ENCODE measurements around the gene GSTA4.

Gene GSTA4

DNA sequence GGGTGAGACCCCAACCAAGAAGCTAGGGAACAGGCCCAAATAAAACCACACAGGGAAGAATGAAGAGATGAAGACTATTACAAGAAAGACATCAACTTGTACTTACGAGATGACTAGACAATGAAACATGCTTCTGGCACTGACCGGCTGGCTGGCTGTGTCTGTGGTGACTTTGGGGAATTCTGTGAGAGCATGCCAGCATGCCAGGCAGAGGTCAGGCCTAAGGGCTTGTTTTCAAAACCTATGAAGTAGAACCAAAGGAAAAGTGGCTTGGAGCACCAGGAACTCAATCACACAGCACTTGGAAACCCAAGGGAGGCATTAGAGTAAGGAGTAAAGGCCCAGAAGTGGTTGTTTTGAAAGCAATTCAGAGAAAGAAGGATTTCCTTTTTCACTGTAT lies 57.2 kb downstream of the GSTA4 start:
- Histone ChIP-seq H3K4me1 (ENCODE audit: control insufficient read depth, insufficient read depth, low read length) (no peaks in the 10 kb centered on the region), H3K27ac (ENCODE audit: extremely low read depth, low read depth, low read length) (no peak overlapping the region), H3K36me3 (ENCODE audit: control insufficient read depth in 2 of 2, insufficient read depth in 1 of 2, low read length in 2 of 2) (no peaks in the 10 kb centered on the region), H3K9me3 (ENCODE audit: control insufficient read depth, insufficient read depth, low read depth, low read length) (no peaks in the 10 kb centered on the region), H3K4me3 (ENCODE audit: low read depth, low read length) (no peak overlapping the region)
- POLR2A ChIA-PET = no interaction called here
- TF ChIP-seq ZNF660 (tag by site-specific recombination; IDR thresholded peaks at IDR 0.05) (no peak), ZNF621 (tag by site-specific recombination; IDR thresholded peaks at IDR 0.05) (no peak), BCL11B (tag by site-specific recombination; IDR thresholded peaks at IDR 0.05; ENCODE audit: low read depth) (no peak), ZNF626 (tag by site-specific recombination; IDR thresholded peaks at IDR 0.05) (no peak), ZNF302 (tag by site-specific recombination; IDR thresholded peaks at IDR 0.05; ENCODE audit: low read depth) (no peak), ZNF292 (tag by site-specific recombination; IDR thresholded peaks at IDR 0.05; ENCODE audit: borderline replicate concordance, low read depth) (no peak), ZNF350 (tag by site-specific recombination; IDR thresholded peaks at IDR 0.05) (no peak), HOXD13 (CRISPR knock-in tag; IDR thresholded peaks at IDR 0.05; ENCODE audit: borderline replicate concordance) (no peak), ZFP41 (tag by site-specific recombination; IDR thresholded peaks at IDR 0.05; ENCODE audit: borderline replicate concordance) (no peak), ZNF311 (tag by site-specific recombination; IDR thresholded peaks at IDR 0.05; ENCODE audit: borderline replicate concordance) (no peak), ZNF776 (tag by site-specific recombination; IDR thresholded peaks at IDR 0.05; ENCODE audit: borderline replicate concordance) (no peak), ZNF146 (tag by site-specific recombination; IDR thresholded peaks at IDR 0.05) (no peak)
- TF ChIP-seq, protein P1, sequence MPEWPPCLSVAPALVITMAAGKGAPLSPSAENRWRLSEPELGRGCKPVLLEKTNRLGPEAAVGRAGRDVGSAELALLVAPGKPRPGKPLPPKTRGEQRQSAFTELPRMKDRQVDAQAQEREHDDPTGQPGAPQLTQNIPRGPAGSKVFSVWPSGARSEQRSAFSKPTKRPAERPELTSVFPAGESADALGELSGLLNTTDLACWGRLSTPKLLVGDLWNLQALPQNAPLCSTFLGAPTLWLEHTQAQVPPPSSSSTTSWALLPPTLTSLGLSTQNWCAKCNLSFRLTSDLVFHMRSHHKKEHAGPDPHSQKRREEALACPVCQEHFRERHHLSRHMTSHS (tag by site-specific recombination; IDR thresholded peaks at IDR 0.05) = no peak
- TF ChIP-seq, protein P2, sequence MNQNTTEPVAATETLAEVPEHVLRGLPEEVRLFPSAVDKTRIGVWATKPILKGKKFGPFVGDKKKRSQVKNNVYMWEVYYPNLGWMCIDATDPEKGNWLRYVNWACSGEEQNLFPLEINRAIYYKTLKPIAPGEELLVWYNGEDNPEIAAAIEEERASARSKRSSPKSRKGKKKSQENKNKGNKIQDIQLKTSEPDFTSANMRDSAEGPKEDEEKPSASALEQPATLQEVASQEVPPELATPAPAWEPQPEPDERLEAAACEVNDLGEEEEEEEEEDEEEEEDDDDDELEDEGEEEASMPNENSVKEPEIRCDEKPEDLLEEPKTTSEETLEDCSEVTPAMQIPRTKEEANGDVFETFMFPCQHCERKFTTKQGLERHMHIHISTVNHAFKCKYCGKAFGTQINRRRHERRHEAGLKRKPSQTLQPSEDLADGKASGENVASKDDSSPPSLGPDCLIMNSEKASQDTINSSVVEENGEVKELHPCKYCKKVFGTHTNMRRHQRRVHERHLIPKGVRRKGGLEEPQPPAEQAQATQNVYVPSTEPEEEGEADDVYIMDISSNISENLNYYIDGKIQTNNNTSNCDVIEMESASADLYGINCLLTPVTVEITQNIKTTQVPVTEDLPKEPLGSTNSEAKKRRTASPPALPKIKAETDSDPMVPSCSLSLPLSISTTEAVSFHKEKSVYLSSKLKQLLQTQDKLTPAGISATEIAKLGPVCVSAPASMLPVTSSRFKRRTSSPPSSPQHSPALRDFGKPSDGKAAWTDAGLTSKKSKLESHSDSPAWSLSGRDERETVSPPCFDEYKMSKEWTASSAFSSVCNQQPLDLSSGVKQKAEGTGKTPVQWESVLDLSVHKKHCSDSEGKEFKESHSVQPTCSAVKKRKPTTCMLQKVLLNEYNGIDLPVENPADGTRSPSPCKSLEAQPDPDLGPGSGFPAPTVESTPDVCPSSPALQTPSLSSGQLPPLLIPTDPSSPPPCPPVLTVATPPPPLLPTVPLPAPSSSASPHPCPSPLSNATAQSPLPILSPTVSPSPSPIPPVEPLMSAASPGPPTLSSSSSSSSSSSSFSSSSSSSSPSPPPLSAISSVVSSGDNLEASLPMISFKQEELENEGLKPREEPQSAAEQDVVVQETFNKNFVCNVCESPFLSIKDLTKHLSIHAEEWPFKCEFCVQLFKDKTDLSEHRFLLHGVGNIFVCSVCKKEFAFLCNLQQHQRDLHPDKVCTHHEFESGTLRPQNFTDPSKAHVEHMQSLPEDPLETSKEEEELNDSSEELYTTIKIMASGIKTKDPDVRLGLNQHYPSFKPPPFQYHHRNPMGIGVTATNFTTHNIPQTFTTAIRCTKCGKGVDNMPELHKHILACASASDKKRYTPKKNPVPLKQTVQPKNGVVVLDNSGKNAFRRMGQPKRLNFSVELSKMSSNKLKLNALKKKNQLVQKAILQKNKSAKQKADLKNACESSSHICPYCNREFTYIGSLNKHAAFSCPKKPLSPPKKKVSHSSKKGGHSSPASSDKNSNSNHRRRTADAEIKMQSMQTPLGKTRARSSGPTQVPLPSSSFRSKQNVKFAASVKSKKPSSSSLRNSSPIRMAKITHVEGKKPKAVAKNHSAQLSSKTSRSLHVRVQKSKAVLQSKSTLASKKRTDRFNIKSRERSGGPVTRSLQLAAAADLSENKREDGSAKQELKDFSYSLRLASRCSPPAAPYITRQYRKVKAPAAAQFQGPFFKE (tag by site-specific recombination; IDR thresholded peaks at IDR 0.05; ENCODE audit: borderline replicate concordance) = no peak
- TF ChIP-seq, protein P3, sequence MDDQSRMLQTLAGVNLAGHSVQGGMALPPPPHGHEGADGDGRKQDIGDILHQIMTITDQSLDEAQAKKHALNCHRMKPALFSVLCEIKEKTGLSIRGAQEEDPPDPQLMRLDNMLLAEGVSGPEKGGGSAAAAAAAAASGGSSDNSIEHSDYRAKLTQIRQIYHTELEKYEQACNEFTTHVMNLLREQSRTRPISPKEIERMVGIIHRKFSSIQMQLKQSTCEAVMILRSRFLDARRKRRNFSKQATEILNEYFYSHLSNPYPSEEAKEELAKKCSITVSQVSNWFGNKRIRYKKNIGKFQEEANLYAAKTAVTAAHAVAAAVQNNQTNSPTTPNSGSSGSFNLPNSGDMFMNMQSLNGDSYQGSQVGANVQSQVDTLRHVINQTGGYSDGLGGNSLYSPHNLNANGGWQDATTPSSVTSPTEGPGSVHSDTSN (CRISPR knock-in tag; IDR thresholded peaks at IDR 0.05) = no peak
- CTCF ChIA-PET = no interaction called here

DNA sequence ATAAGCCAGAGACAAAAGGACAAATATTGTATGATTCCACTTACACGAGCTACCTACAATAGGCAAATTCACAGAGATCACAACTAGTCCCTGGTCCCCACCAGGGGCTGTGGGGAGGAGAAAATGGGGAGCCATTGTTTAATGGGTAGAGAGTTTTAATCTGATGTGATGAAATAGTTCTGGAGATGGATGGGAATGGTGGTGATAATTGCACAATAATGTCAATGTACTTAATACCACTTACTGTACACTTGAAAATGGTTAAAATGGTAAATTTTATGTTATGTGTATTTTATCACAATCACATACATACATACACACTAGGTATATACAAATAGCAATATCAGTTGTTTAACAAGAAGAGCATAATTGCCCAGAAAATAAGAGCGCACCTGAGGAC lies 61.3 kb downstream of the GSTA4 start:
- Histone ChIP-seq H3K27ac (ENCODE audit: extremely low read depth, low read depth, low read length) (no peak overlapping the region), H3K4me3 (ENCODE audit: low read depth, low read length) (no peak overlapping the region), H3K36me3 (ENCODE audit: control insufficient read depth in 2 of 2, insufficient read depth in 1 of 2, low read length in 2 of 2) (no peaks in the 10 kb centered on the region), H3K9me3 (ENCODE audit: control insufficient read depth, insufficient read depth, low read depth, low read length) (no peaks in the 10 kb centered on the region), H3K4me1 (ENCODE audit: control insufficient read depth, insufficient read depth, low read length) (no peaks in the 10 kb centered on the region)
- ChIA-PET POLR2A (no interaction called here), CTCF (interaction anchor here (0.6 to 0.7 kb wide), 2 partner anchors 52 kb away, joined by 3 read pairs; no protein-coding TSS in a partner anchor)
- TF ChIP-seq ZNF707 (tag by site-specific recombination; IDR thresholded peaks at IDR 0.05) (no peak), ZBTB20 (tag by site-specific recombination; IDR thresholded peaks at IDR 0.05) (no peak), ZBTB7A (tag by site-specific recombination; IDR thresholded peaks at IDR 0.05; ENCODE audit: low read depth) (no peak)
- TF ChIP-seq, protein P4, sequence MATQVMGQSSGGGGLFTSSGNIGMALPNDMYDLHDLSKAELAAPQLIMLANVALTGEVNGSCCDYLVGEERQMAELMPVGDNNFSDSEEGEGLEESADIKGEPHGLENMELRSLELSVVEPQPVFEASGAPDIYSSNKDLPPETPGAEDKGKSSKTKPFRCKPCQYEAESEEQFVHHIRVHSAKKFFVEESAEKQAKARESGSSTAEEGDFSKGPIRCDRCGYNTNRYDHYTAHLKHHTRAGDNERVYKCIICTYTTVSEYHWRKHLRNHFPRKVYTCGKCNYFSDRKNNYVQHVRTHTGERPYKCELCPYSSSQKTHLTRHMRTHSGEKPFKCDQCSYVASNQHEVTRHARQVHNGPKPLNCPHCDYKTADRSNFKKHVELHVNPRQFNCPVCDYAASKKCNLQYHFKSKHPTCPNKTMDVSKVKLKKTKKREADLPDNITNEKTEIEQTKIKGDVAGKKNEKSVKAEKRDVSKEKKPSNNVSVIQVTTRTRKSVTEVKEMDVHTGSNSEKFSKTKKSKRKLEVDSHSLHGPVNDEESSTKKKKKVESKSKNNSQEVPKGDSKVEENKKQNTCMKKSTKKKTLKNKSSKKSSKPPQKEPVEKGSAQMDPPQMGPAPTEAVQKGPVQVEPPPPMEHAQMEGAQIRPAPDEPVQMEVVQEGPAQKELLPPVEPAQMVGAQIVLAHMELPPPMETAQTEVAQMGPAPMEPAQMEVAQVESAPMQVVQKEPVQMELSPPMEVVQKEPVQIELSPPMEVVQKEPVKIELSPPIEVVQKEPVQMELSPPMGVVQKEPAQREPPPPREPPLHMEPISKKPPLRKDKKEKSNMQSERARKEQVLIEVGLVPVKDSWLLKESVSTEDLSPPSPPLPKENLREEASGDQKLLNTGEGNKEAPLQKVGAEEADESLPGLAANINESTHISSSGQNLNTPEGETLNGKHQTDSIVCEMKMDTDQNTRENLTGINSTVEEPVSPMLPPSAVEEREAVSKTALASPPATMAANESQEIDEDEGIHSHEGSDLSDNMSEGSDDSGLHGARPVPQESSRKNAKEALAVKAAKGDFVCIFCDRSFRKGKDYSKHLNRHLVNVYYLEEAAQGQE (tag by site-specific recombination; IDR thresholded peaks at IDR 0.05) = no peak
- TF ChIP-seq, protein P5, sequence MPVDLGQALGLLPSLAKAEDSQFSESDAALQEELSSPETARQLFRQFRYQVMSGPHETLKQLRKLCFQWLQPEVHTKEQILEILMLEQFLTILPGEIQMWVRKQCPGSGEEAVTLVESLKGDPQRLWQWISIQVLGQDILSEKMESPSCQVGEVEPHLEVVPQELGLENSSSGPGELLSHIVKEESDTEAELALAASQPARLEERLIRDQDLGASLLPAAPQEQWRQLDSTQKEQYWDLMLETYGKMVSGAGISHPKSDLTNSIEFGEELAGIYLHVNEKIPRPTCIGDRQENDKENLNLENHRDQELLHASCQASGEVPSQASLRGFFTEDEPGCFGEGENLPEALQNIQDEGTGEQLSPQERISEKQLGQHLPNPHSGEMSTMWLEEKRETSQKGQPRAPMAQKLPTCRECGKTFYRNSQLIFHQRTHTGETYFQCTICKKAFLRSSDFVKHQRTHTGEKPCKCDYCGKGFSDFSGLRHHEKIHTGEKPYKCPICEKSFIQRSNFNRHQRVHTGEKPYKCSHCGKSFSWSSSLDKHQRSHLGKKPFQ (tag by site-specific recombination; IDR thresholded peaks at IDR 0.05) = no peak
- TF ChIP-seq, protein P6, sequence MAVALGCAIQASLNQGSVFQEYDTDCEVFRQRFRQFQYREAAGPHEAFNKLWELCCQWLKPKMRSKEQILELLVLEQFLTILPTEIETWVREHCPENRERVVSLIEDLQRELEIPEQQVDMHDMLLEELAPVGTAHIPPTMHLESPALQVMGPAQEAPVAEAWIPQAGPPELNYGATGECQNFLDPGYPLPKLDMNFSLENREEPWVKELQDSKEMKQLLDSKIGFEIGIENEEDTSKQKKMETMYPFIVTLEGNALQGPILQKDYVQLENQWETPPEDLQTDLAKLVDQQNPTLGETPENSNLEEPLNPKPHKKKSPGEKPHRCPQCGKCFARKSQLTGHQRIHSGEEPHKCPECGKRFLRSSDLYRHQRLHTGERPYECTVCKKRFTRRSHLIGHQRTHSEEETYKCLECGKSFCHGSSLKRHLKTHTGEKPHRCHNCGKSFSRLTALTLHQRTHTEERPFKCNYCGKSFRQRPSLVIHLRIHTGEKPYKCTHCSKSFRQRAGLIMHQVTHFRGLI (tag by site-specific recombination; IDR thresholded peaks at IDR 0.05) = no peak
